HG03095 (cell line): ENCODE data around the gene ABHD6.
A peak's percentile ranks its signal among the peaks of the same experiment; 100 is the strongest.
"Not testable (repeated sequence)": the region's sequence is repeated elsewhere in the genome, so short reads cannot be mapped to it uniquely, and the experiment has no call there.

Source experiments
- ATAC-seq: cut with Tn5 transposase; IDR thresholded peaks from one replicate; pipeline ENCODE4 v1.9.1; 2021; ENCODE audit warnings: moderate library complexity; ENCODE audit not compliant: unreplicated experiment

The ABHD6 gene

GRCh38 chr3:58209933-58210332, 27.7 kb upstream of the ABHD6 start:
- ATAC-seq, result no peak

GRCh38 chr3:58210761-58211460, 26.7 kb upstream of the ABHD6 start, which contains the start of gene DNASE1L3:
TSS of gene DNASE1L3 (minus strand) at chr3:58210972. CDS start at chr3:58210906, 66 bp downstream.
- ATAC-seq, result no peak

GRCh38 chr3:58214484-58215316, 22.9 kb upstream of the ABHD6 start:
- peak; percentile 74 for ATAC-seq

- ATAC-seq, result peak; percentile 8
These were observed 22.1 kb upstream of the ABHD6 start for GRCh38 chr3:58215317-58216025.

GRCh38 chr3:58216496-58217195, 20.9 kb upstream of the ABHD6 start:
- no peak for ATAC-seq

- no peak for ATAC-seq
These were observed 20.3 kb upstream of the ABHD6 start for GRCh38 chr3:58217209-58217811.

GRCh38 chr3:58218904-58219303, 18.7 kb upstream of the ABHD6 start:
- no peak for ATAC-seq

- no peak for ATAC-seq
These were observed 15.3 kb upstream of the ABHD6 start for GRCh38 chr3:58222161-58222724.

GRCh38 chr3:58223855-58224254, 13.7 kb upstream of the ABHD6 start:
- no peak for ATAC-seq

GRCh38 chr3:58227933-58228332, 9.7 kb upstream of the ABHD6 start:
- ATAC-seq, result not testable (repeated sequence)

GRCh38 chr3:58230876-58231552, 6.6 kb upstream of the ABHD6 start:
- no peak for ATAC-seq

GRCh38 chr3:58231666-58232065, 5.9 kb upstream of the ABHD6 start:
- no peak for ATAC-seq

- ATAC-seq, result no peak
These were observed 3.1 kb upstream of the ABHD6 start for GRCh38 chr3:58234516-58234931.

- ATAC-seq, result no peak
These were observed 1.6 kb upstream of the ABHD6 start for GRCh38 chr3:58235970-58236369.

- ATAC-seq, result no peak
These were observed 910 bp upstream of the ABHD6 start for GRCh38 chr3:58236527-58237237.

- ATAC-seq, result peak; percentile 33
These were observed 519 bp downstream of the ABHD6 start for GRCh38 chr3:58237941-58238681.

- ATAC-seq, result no peak
These were observed 1.2 kb downstream of the ABHD6 start for GRCh38 chr3:58238830-58239229.

GRCh38 chr3:58241306-58242044, 3.9 kb downstream of the ABHD6 start:
- no peak for ATAC-seq
